GM12878 (cell line): ENCODE measurements around the gene SECISBP2. TPM values are rescaled to one million over a fixed set of nuclear protein-coding genes. Genes with fewer than 3 reads are reported as not detected.

Source experiments
- ATAC-seq: fragments of 200-7000 bp; cut with Tn5 transposase; 3 replicates; pipeline ENCODE4 v1.9.1; 2020; ENCODE audit warnings: mild to moderate bottlenecking, moderate library complexity
- BruUV-seq: library from RNA; stranded (reverse); fragments of 400-500 nt; replicated peaks from 2 replicates; lab custom pipeline; 2021; lab: Mats Ljungman, UMichigan
- CTCF ChIA-PET: fragments of 300-600 bp; sonication (Branson Sonifier 250); formaldehyde crosslinking; extraction: SDS; loops from one replicate; lab custom pipeline; 2021; ENCODE audit warnings: inconsistent platforms; lab: Yijun Ruan, JAX
- POLR2A ChIA-PET: fragments of 350-600 bp; formaldehyde crosslinking; extraction: SDS; loops from one replicate; lab custom pipeline; 2021; ENCODE audit warnings: inconsistent platforms; lab: Charles Lee
- RAD21 ChIA-PET: fragments of 300-600 bp; sonication (Branson Sonifier 250); formaldehyde crosslinking; loops from one replicate; lab custom pipeline; 2023; ENCODE audit warnings: antibody characterized with exemption; ENCODE audit not compliant: unreplicated experiment; lab: Charles Lee
- SMC1A ChIA-PET: fragments of 300-600 bp; sonication (Branson Sonifier 250); formaldehyde crosslinking; loops from one replicate; lab custom pipeline; 2023; ENCODE audit not compliant: unreplicated experiment, uncharacterized antibody; lab: Charles Lee
- DNase-seq: peaks from one replicate; pipeline ENCODE4 v3.0.0-alpha.2; 2011; ENCODE audit warnings: low read depth, low spot score
- FAIRE-seq: peaks from 3 replicates; lab custom pipeline; 2011; peaks lifted over from hg19 to GRCh38; lab: Jason Lieb, UNC
- H2AFZ ChIP-seq: 2 replicates; pipeline ENCODE4 v1.6.0; 2011; ENCODE audit warnings: low read depth, low read length, control low read depth; ENCODE audit not compliant: control insufficient read depth
- H3K27ac ChIP-seq: 2 replicates; pipeline ENCODE4 v1.5.1; 2011; ENCODE audit warnings: control low read depth; ENCODE audit not compliant: control insufficient read depth, insufficient read depth
- H3K27me3 ChIP-seq, 2 experiments: replicated peaks in 1 of 2; 2 replicates each; pipeline versions ENCODE4 v1.6.0 to v1.6.1; 2011; ENCODE audit warnings: low read length in 1 of 2; ENCODE audit not compliant: control insufficient read depth in 2 of 2, insufficient read depth in 2 of 2
- H3K36me3 ChIP-seq, 2 experiments: 2 replicates each; pipeline ENCODE4 v1.5.1; 2011; ENCODE audit warnings: low read length in 1 of 2; ENCODE audit not compliant: control insufficient read depth in 2 of 2, insufficient read depth in 2 of 2
- H3K4me1 ChIP-seq: 2 replicates; pipeline ENCODE4 v1.6.1; 2011; ENCODE audit warnings: mild to moderate bottlenecking, low read length, moderate library complexity, mixed read lengths; ENCODE audit not compliant: control insufficient read depth, insufficient read depth
- H3K4me2 ChIP-seq: 2 replicates; pipeline ENCODE4 v1.6.0; 2011; ENCODE audit warnings: control low read depth; ENCODE audit not compliant: control insufficient read depth, insufficient read depth
- H3K4me3 ChIP-seq: fragments of 200-600 bp; sonication (generic); 2 replicates; pipeline ENCODE4 v1.5.1; 2016
- H3K79me2 ChIP-seq: 2 replicates; pipeline ENCODE4 v1.6.0; 2011; ENCODE audit warnings: low read length; ENCODE audit not compliant: control insufficient read depth, insufficient read depth
- H3K9ac ChIP-seq: 2 replicates; pipeline ENCODE4 v1.8.0; 2011; ENCODE audit warnings: low read length, control low read depth, mixed read lengths; ENCODE audit not compliant: control insufficient read depth, insufficient read depth
- H3K9me3 ChIP-seq: replicated peaks from 3 replicates; pipeline ENCODE4 v1.5.1; 2011; ENCODE audit warnings: mild to moderate bottlenecking, low read length; ENCODE audit not compliant: control insufficient read depth, insufficient read depth
- H4K20me1 ChIP-seq: 2 replicates; pipeline ENCODE4 v1.6.0; 2011; ENCODE audit not compliant: control insufficient read depth, insufficient read depth
- CREB1 ChIP-seq: IDR thresholded peaks from 2 replicates; pipeline ENCODE4 v1.6.1; 2012; ENCODE audit warnings: low read depth, mild to moderate bottlenecking, inconsistent platforms
- FOXM1 ChIP-seq: IDR thresholded peaks from 2 replicates; pipeline ENCODE4 v1.6.1; 2012; ENCODE audit warnings: low read depth, mild to moderate bottlenecking, inconsistent platforms, low read length, moderate library complexity
- HDAC2 ChIP-seq: fragments of 200-600 bp; sonication (generic); IDR thresholded peaks from 2 replicates; pipeline ENCODE4 v1.6.1; 2017
- HDGF ChIP-seq: fragments of 450-650 bp; IDR thresholded peaks from 2 replicates; pipeline ENCODE4 v1.6.1; 2016; ENCODE audit warnings: antibody characterized with exemption
- MTA2 ChIP-seq: fragments of 450-650 bp; IDR thresholded peaks from 2 replicates; pipeline ENCODE4 v1.6.1; 2016; ENCODE audit warnings: low read depth, mild to moderate bottlenecking, moderate library complexity
- NFXL1 ChIP-seq: fragments of 450-650 bp; IDR thresholded peaks from 2 replicates; pipeline ENCODE4 v1.6.1; 2017; ENCODE audit warnings: antibody characterized with exemption, mild to moderate bottlenecking, borderline replicate concordance
- RELA ChIP-seq: fragments of 450-650 bp; IDR thresholded peaks from 2 replicates; pipeline ENCODE4 v1.8.0; 2014; ENCODE audit warnings: borderline replicate concordance; ENCODE audit not compliant: partially characterized antibody
- YBX1 ChIP-seq: fragments of 450-650 bp; IDR thresholded peaks from 2 replicates; pipeline ENCODE4 v1.6.1; 2016; ENCODE audit warnings: antibody characterized with exemption
- YY1 ChIP-seq: IDR thresholded peaks from 2 replicates; pipeline ENCODE4 v1.6.1; 2011; ENCODE audit warnings: low read depth, mild to moderate bottlenecking, low read length
- ZBED1 ChIP-seq: IDR thresholded peaks from 2 replicates; pipeline ENCODE4 v1.6.1; 2016; ENCODE audit warnings: borderline replicate concordance
- WGBS: methylation state at CpG from one replicate; pipeline ENCODE4 v1.1.6; 2016; ENCODE audit warnings: low lambda C conversion rate; ENCODE audit not compliant: insufficient replicate concordance, insufficient coverage; ENCODE audit errors: missing lambda C conversion rate; 5-methylcytosine and 5-hydroxymethylcytosine counted together
- in situ Hi-C: fragments of 300-500 bp; cut with MboI; formaldehyde crosslinking; loops from 9 replicates; pipeline ENCODE4 v1.14.3; 2018; ENCODE audit warnings: mixed read lengths
- intact Hi-C: fragments of 100-400 bp; cut with micrococcal nuclease; formaldehyde crosslinking; loops from one replicate; pipeline ENCODE4 v1.14.2; 2022; ENCODE audit not compliant: unreplicated experiment
- polyA plus RNA-seq, 11 experiments: library from polyadenylated mRNA; depleted of rRNA in 4 of 11; unstranded in 6 of 11; stranded (reverse) in 5 of 11; fragments of >200 nt; fragmentation: Nextera tagmentation in 4 of 11; fragmentation: Illumina TruSeq in 1 of 11; extraction: Ambion mirVana in 4 of 11; extraction: Trizol in 1 of 11; gene quantifications; 1 replicate in 1 of 11; 2 replicates in 10 of 11; pipeline versions ENCODE4 v1.2.1 to v1.2.3, GENCODE V29; 2011 to 2016; ENCODE audit warnings: inconsistent platforms in 2 of 11, missing spikeins in 2 of 11, low read depth in 1 of 11
- total RNA-seq, 4 experiments: library from RNA; depleted of rRNA in 3 of 4; stranded (reverse); fragments of >200 nt in 3 of 4; fragmentation: Illumina TruSeq in 1 of 4; extraction: Trizol in 1 of 4; gene quantifications; 2 replicates each; pipeline versions ENCODE4 v1.2.1 to v1.2.3, GENCODE V29; 2013 to 2021
- TF ChIP-seq, protein P1 (sequence below): fragments of 450-650 bp; formaldehyde crosslinking; IDR thresholded peaks from 2 replicates; pipeline ENCODE4 v1.4.0; 2020; ENCODE audit warnings: mild to moderate bottlenecking, moderate library complexity

Gene SECISBP2
- total and polyA plus RNA-seq, 10 of the 15 experiments (the other 5 are each of a cell fraction or from before 2014, with no cell fraction given): 4.6 to 50.5 (median 31.9) TPM

- TF ChIP-seq, protein P1, sequence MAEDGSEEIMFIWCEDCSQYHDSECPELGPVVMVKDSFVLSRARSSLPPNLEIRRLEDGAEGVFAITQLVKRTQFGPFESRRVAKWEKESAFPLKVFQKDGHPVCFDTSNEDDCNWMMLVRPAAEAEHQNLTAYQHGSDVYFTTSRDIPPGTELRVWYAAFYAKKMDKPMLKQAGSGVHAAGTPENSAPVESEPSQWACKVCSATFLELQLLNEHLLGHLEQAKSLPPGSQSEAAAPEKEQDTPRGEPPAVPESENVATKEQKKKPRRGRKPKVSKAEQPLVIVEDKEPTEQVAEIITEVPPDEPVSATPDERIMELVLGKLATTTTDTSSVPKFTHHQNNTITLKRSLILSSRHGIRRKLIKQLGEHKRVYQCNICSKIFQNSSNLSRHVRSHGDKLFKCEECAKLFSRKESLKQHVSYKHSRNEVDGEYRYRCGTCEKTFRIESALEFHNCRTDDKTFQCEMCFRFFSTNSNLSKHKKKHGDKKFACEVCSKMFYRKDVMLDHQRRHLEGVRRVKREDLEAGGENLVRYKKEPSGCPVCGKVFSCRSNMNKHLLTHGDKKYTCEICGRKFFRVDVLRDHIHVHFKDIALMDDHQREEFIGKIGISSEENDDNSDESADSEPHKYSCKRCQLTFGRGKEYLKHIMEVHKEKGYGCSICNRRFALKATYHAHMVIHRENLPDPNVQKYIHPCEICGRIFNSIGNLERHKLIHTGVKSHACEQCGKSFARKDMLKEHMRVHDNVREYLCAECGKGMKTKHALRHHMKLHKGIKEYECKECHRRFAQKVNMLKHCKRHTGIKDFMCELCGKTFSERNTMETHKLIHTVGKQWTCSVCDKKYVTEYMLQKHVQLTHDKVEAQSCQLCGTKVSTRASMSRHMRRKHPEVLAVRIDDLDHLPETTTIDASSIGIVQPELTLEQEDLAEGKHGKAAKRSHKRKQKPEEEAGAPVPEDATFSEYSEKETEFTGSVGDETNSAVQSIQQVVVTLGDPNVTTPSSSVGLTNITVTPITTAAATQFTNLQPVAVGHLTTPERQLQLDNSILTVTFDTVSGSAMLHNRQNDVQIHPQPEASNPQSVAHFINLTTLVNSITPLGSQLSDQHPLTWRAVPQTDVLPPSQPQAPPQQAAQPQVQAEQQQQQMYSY (CRISPR knock-in tag): no peak
- no peak for TF ChIP-seq CREB1
- no peak for TF ChIP-seq RELA
- no peak for TF ChIP-seq MTA2
- no peak for TF ChIP-seq YBX1
- no peak for TF ChIP-seq NFXL1
- TF ChIP-seq FOXM1: no peak
- TF ChIP-seq HDAC2: no peak
- no peak for TF ChIP-seq ZBED1
- TF ChIP-seq HDGF: no peak
These were observed 36.2 kb downstream of the SECISBP2 start (continued) for GRCh38 chr9:89354471-89354870.

DNA sequence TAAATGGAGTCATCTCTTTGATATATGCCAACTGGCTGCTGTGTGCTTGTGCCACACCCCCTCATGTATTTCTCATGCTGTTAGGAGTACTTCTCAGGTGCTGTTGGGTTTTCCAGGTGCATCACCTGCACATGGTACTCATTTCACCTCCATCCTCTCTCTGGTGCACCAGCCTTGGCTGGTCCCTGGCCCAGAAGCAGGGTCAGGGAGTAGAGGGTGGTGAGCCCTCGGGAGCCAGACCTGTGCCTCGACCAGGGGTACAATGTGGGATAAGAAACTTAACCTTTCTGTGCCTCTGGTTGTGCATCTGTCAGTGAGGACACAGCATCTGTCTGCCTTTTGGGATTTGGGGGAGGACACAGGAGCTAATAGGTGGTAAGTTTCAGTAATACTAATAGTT lies 38.5 kb downstream of the SECISBP2 start:
- peaks cover 7% of the 10 kb centered on the region for H3K4me1 ChIP-seq
- no peaks in the 10 kb centered on the region for H4K20me1 ChIP-seq
- no peak overlapping the region for H2AFZ ChIP-seq
- FAIRE-seq: no peak
- peaks cover 34 to 52% of the 10 kb centered on the region in 2 experiments for H3K36me3 ChIP-seq
- intact Hi-C loops (no loop called here), in situ Hi-C loops (no loop called here)
- ChIA-PET RAD21 (interaction anchor here (0.8 kb wide), 1 partner anchor 192 kb away, joined by 3 read pairs; no protein-coding TSS in a partner anchor), SMC1A (interaction anchor here (0.8 to 2.0 kb wide), 4 partner anchors 9 to 118 kb away, joined by 3 to 8 read pairs (median 6); no protein-coding TSS in a partner anchor), POLR2A (interaction anchor here (1.0 kb wide), 1 partner anchor 42 kb away, joined by 3 read pairs; no protein-coding TSS in a partner anchor), CTCF (interaction anchor here (3.1 kb wide), 1 partner anchor 192 kb away, joined by 12 read pairs; no protein-coding TSS in a partner anchor)
- no peak overlapping the region for H3K9ac ChIP-seq
- no peak for ATAC-seq
- no peak overlapping the region for H3K4me2 ChIP-seq
- no peak for DNase-seq
- no peak for TF ChIP-seq YY1
- no peaks in the 10 kb centered on the region for H3K27me3 ChIP-seq
- H3K79me2 ChIP-seq: no peaks in the 10 kb centered on the region
- H3K9me3 ChIP-seq: no peaks in the 10 kb centered on the region
- no peak overlapping the region for H3K27ac ChIP-seq
- WGBS: 75% methylated on average over 2 of the region's 2 CpGs
- no peak overlapping the region for H3K4me3 ChIP-seq
- no TSS peak for BruUV-seq
